Stomach (tissue), 9 donors: ENCODE data around the gene MEFV. TPM values are rescaled to one million over a fixed set of nuclear protein-coding genes. Genes with fewer than 3 reads are reported as not detected.

Experiments
- DNase-seq, 2 donors: peaks; one replicate each; pipeline versions ENCODE4 v3.0.0 to v3.0.0-alpha.2; 2013 to 2019
- H3K27ac ChIP-seq, 5 donors: fragments of 200-600 bp in 4 of 5; sonication (generic) in 4 of 5; one replicate each; pipeline ENCODE4 v1.5.1; 2013 to 2019; ENCODE audit warnings: mild to moderate bottlenecking in 1 of 5, moderate library complexity in 1 of 5
- H3K27me3 ChIP-seq, 3 donors: fragments of 200-600 bp; sonication (generic); one replicate each; pipeline ENCODE4 v1.5.1; 2017 to 2019; ENCODE audit warnings: mixed run types in 1 of 3
- H3K36me3 ChIP-seq, 4 donors: fragments of 200-600 bp; sonication (generic); 1 replicate in 3 of 4; 2 replicates in 1 of 4; pipeline ENCODE4 v1.5.1; 2016 to 2019
- H3K4me1 ChIP-seq, 4 donors: fragments of 200-600 bp; sonication (generic); one replicate each; pipeline ENCODE4 v1.5.1; 2016 to 2019
- H3K4me3 ChIP-seq, 4 donors: fragments of 200-600 bp; sonication (generic) in 3 of 4; one replicate each; pipeline ENCODE4 v1.5.1; 2016 to 2019; ENCODE audit warnings: mild to moderate bottlenecking in 1 of 4
- H3K9me3 ChIP-seq, 4 donors: fragments of 200-600 bp; sonication (generic); one replicate each; pipeline ENCODE4 v1.5.1; 2016 to 2019
- EP300 ChIP-seq: sonication (generic); formaldehyde crosslinking; IDR thresholded peaks from one replicate; pipeline ENCODE4 v1.6.1; 2017; ENCODE audit warnings: antibody characterized with exemption
- POLR2A ChIP-seq, 4 donors: fragments of 450-650 bp; IDR thresholded peaks; one replicate each; pipeline ENCODE4 v1.6.1; 2016; ENCODE audit warnings: antibody characterized with exemption in 4 of 4, control low read depth in 2 of 4, mild to moderate bottlenecking in 1 of 4, moderate library complexity in 1 of 4
- POLR2AphosphoS5 ChIP-seq, 3 donors: sonication (generic); formaldehyde crosslinking; IDR thresholded peaks; one replicate each; pipeline ENCODE4 v1.6.1; 2016; ENCODE audit warnings: antibody characterized with exemption in 3 of 3
- WGBS, 5 donors: extraction: QIAGEN DNeasy Blood & Tissue Kit in 3 of 5; methylation state at CpG; one replicate each; pipeline versions ENCODE4 v1.1.5 to v1.1.7; 2013 to 2018; 5-methylcytosine and 5-hydroxymethylcytosine counted together
- intact Hi-C: fragments of 100-400 bp; cut with DNase I; formaldehyde crosslinking; loops from one replicate; pipeline ENCODE4 v1.15.1; 2023; ENCODE audit warnings: low total_unique reads
- polyA plus RNA-seq, 3 donors: library from polyadenylated mRNA; stranded (reverse); fragments of 200-250 nt; gene quantifications; one replicate each; pipeline ENCODE4 v1.2.3, GENCODE V29; 2013
- total RNA-seq, 5 donors: library from RNA; depleted of rRNA; stranded (reverse); fragments of >200 nt; gene quantifications; one replicate each; pipeline versions ENCODE4 v1.1.0 to v1.2.3, GENCODE V29; 2014 to 2016
- TF ChIP-seq, protein P1 (sequence below), 7 experiments: fragments of 450-650 bp in 4 of 7; fragments of 200-600 bp in 3 of 7; sonication (generic) in 3 of 7; IDR thresholded peaks; one replicate each; pipeline ENCODE4 v1.5.1; 2016 to 2019; ENCODE audit warnings: antibody characterized with exemption in 7 of 7, control low read depth in 2 of 7, mild to moderate bottlenecking in 1 of 7
- donor health status: healthy with polysubstance abuse.
- donor health status: Bipolar disorder and iron deficiency.
- donor health status: healthy.

Gene MEFV
- total and polyA plus RNA-seq, 8 donors = 0.15 to 24.5 (median 0.80) TPM

DNA sequence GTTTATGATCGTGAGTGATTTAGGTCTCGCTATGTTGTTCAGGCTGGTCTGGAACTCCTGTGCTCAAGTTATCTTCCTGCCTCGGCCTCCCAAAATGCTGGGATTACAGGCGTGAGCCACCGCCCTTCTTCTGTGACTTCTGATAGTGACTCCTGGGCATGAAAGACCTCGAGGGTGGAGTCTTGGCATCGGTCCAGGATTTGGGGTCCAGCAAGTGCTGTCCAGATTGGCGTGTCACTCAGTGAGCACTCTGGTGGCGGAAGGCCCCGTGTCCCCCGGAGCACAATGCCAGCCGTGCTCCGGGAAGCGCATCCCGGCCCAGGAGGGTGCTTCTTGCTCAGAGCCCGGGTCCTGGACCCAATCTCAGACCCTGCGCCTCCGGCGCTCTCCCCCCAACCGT lies 61.6 kb downstream of the MEFV start:
- Histone ChIP-seq H3K27ac (no peak overlapping the region), H3K27me3 (peaks cover 30 to 93% (median 67%) of the 10 kb centered on the region in 3 donors), H3K9me3 (peaks cover 0 to 26% (median 11%) of the 10 kb centered on the region in 4 donors), H3K4me3 (no peak overlapping the region), H3K36me3 (no peaks in the 10 kb centered on the region), H3K4me1 (peaks cover 0 to 14% (median 5%) of the 10 kb centered on the region in 4 donors)
- intact Hi-C loops = no loop called here
- WGBS, 5 donors = 73 to 80% (median 77%) methylated on average over 20 of the region's 20 CpGs
- no peak for DNase-seq
- TF ChIP-seq POLR2A (IDR thresholded peaks at IDR 0.05) = no peak
- no peak for TF ChIP-seq POLR2AphosphoS5 (IDR thresholded peaks at IDR 0.05)
- TF ChIP-seq, protein P1, sequence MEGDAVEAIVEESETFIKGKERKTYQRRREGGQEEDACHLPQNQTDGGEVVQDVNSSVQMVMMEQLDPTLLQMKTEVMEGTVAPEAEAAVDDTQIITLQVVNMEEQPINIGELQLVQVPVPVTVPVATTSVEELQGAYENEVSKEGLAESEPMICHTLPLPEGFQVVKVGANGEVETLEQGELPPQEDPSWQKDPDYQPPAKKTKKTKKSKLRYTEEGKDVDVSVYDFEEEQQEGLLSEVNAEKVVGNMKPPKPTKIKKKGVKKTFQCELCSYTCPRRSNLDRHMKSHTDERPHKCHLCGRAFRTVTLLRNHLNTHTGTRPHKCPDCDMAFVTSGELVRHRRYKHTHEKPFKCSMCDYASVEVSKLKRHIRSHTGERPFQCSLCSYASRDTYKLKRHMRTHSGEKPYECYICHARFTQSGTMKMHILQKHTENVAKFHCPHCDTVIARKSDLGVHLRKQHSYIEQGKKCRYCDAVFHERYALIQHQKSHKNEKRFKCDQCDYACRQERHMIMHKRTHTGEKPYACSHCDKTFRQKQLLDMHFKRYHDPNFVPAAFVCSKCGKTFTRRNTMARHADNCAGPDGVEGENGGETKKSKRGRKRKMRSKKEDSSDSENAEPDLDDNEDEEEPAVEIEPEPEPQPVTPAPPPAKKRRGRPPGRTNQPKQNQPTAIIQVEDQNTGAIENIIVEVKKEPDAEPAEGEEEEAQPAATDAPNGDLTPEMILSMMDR (IDR thresholded peaks at IDR 0.05) = no peak
- no peak for TF ChIP-seq EP300

DNA sequence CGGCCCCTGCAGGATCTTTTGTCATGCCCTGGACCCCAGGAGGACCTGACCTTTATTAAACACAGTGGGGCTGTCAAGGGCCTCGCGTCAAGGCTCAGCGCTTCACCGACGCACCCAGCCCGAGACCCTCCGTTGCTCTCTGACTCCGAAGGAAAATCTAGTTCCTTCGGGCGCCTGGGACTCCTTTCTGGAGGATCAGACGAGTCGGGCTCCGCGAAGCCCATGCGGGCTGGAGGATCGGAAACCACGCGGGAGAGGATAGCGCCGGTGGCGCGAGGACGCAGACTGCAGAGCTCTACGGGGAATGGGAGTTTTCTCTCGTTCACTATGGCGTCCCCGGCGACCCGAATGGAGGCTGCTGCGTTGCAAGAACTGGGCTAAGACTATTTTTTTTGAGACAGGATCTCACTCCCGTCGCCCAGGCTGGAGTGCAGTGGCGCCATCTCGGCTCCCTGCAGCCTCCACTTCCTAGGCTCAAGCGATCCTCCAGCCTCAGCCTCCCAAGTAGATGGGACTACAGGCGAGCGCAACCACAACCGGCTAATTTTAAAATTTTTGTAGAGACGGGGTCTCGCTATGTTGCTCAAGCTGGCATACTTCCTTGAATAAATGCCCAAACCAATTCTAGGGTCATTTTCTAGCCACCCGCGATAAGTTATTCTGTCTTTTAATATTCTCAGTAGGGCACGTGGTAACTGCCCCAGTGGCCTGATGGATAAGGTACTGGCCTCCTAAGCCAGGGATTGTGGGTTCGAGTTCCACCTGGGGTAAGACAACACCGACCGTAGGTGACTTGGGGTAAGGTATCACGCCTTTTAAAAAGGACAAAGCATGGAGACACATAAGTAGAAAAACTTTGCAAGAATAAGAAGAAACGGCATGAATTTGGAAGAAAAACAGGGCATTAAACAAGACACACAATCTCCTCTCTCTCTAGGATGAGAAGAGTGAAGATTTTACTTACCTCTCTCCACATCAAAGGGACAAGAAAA lies 62.9 kb downstream of the MEFV start:
- Histone ChIP-seq H3K27ac (no peak overlapping the region), H3K4me3 (no peak overlapping the region), H3K4me1 (peaks cover 9 to 27% (median 17%) of the 10 kb centered on the region in 4 donors), H3K36me3 (no peaks in the 10 kb centered on the region), H3K9me3 (peaks cover 0 to 26% (median 11%) of the 10 kb centered on the region in 4 donors), H3K27me3 (peaks cover 39 to 96% (median 80%) of the 10 kb centered on the region in 3 donors)
- intact Hi-C loops = no loop called here
- 66 to 78% (median 70%) methylated on average over 48 to 49 of the region's 49 CpGs for WGBS, 5 donors
- DNase-seq = no peak
- no peak for TF ChIP-seq POLR2A (IDR thresholded peaks at IDR 0.05)
- no peak for TF ChIP-seq POLR2AphosphoS5 (IDR thresholded peaks at IDR 0.05)
- TF ChIP-seq, protein P1 (IDR thresholded peaks at IDR 0.05) = no peak
- TF ChIP-seq EP300 = no peak

DNA sequence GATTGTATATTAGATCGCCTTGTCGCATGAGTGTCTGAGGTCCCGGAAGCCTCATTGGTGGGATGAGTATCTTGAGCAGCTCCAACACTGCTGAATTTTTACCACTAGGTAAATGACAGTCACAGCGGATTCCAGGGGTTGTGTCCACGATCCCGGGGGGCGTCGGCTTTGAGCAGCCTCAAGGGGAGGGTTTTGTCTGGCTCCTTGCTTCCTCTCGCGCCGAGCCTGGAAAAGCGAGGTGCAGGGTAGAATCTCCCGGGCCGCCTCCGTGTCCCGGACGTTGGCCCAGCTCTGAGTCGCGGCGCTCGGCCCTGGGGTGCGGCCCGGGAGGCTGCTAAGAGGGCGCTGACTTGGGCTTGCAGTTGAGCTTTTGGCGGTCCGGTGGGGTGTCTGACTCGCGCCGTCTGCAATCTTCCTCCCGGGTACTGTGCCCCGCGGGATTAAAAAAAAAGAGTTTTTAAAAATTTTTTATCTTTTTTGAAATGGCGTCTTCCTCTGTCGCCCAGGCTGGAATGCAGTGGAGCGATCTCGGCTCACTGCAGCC lies 63.9 kb downstream of the MEFV start:
- intact Hi-C loops = no loop called here

More for the DNA sequence above, 63.9 kb downstream of the MEFV start:
- Histone ChIP-seq H3K27me3 (peaks cover 44 to 99% (median 89%) of the 10 kb centered on the region in 3 donors), H3K9me3 (peaks cover 0 to 32% (median 11%) of the 10 kb centered on the region in 4 donors), H3K4me3 (no peak overlapping the region), H3K4me1 (peaks cover 14 to 32% (median 23%) of the 10 kb centered on the region in 4 donors), H3K36me3 (no peaks in the 10 kb centered on the region), H3K27ac (no peak overlapping the region)
- WGBS, 5 donors = 34 to 53% (median 41%) methylated on average over 20 to 36 of the region's 36 CpGs
- no peak for DNase-seq
- TF ChIP-seq, protein P1 (IDR thresholded peaks at IDR 0.05) = no peak
- no peak for TF ChIP-seq EP300
- TF ChIP-seq POLR2A (IDR thresholded peaks at IDR 0.05) = no peak
- TF ChIP-seq POLR2AphosphoS5 (IDR thresholded peaks at IDR 0.05) = no peak

Other genes starting within 250 kb of the MEFV start
- not detected for gene CLDN9, start 243.7 kb downstream of the MEFV start, total RNA-seq
- gene CLDN9, start 243.7 kb downstream of the MEFV start, polyA plus RNA-seq = under 1 TPM in 2 of 3 donors, not detected in 1; 0.28 to 0.31 TPM
- not detected for gene CLDN6, start 238.4 kb downstream of the MEFV start, total RNA-seq
- not detected for gene CLDN6, start 238.4 kb downstream of the MEFV start, polyA plus RNA-seq
- 100 to 1,000 TPM in 2 of 5 donors, 10 to 100 TPM in 2, 1 to 10 TPM in 1; 1.8 to 134 (median 77.2) TPM for gene TNFRSF12A, start 236.3 kb downstream of the MEFV start, total RNA-seq
- gene TNFRSF12A, start 236.3 kb downstream of the MEFV start, polyA plus RNA-seq = 100 to 1,000 TPM in 1 of 3 donors, 10 to 100 TPM in 2; 20.3 to 117 (median 25.8) TPM
- gene HCFC1R1, start 232.7 kb downstream of the MEFV start, total RNA-seq = 10 to 100 TPM; 11.0 to 94.7 (median 21.7) TPM
- gene HCFC1R1, start 232.7 kb downstream of the MEFV start, polyA plus RNA-seq = 100 to 1,000 TPM in 2 of 3 donors, 10 to 100 TPM in 1; 71.7 to 128 (median 102) TPM
- gene THOC6, start 232.6 kb downstream of the MEFV start, total RNA-seq = 10 to 100 TPM in 4 of 5 donors, not detected in 1; 10.5 to 97.9 (median 22.2) TPM
- 10 to 100 TPM; 15.3 to 39.0 (median 32.8) TPM for gene THOC6, start 232.6 kb downstream of the MEFV start, polyA plus RNA-seq
- 100 to 1,000 TPM in 1 of 5 donors, 10 to 100 TPM in 4; 18.4 to 693 (median 59.4) TPM for gene BICDL2, start 219.7 kb downstream of the MEFV start, total RNA-seq
- gene BICDL2, start 219.7 kb downstream of the MEFV start, polyA plus RNA-seq = 10 to 100 TPM; 26.0 to 79.7 (median 29.0) TPM
- gene MMP25, start 210.1 kb downstream of the MEFV start, total RNA-seq = 1 to 10 TPM in 2 of 5 donors, not detected in 3; 1.1 to 1.6 TPM
- gene MMP25, start 210.1 kb downstream of the MEFV start, polyA plus RNA-seq = 1 to 10 TPM in 1 of 3 donors, under 1 TPM in 2; 0.48 to 2.9 (median 0.61) TPM
- gene IL32, start 191.0 kb downstream of the MEFV start, total RNA-seq = 100 to 1,000 TPM in 1 of 5 donors, 10 to 100 TPM in 3, 1 to 10 TPM in 1; 9.9 to 504 (median 90.4) TPM
- gene IL32, start 191.0 kb downstream of the MEFV start, polyA plus RNA-seq = 100 to 1,000 TPM in 1 of 3 donors, 10 to 100 TPM in 2; 56.3 to 129 (median 60.9) TPM
- not detected for gene ZSCAN10, start 157.3 kb downstream of the MEFV start, total RNA-seq
- gene ZSCAN10, start 157.3 kb downstream of the MEFV start, polyA plus RNA-seq = not detected
- gene ZNF205, start 144.0 kb downstream of the MEFV start, total RNA-seq = 10 to 100 TPM in 1 of 5 donors, 1 to 10 TPM in 3, under 1 TPM in 1; 0.87 to 21.9 (median 5.5) TPM
- gene ZNF205, start 144.0 kb downstream of the MEFV start, polyA plus RNA-seq = 10 to 100 TPM; 16.6 to 27.5 (median 20.9) TPM
- 10 to 100 TPM in 3 of 5 donors, 1 to 10 TPM in 2; 1.3 to 87.8 (median 20.0) TPM for gene ZNF213, start 121.6 kb downstream of the MEFV start, total RNA-seq
- 1 to 10 TPM; 5.8 to 6.7 (median 6.1) TPM for gene ZNF213, start 121.6 kb downstream of the MEFV start, polyA plus RNA-seq
- not detected for gene OR1F1, start 68.4 kb downstream of the MEFV start, total RNA-seq
- not detected for gene OR1F1, start 68.4 kb downstream of the MEFV start, polyA plus RNA-seq
- gene ZNF200, start 21.5 kb downstream of the MEFV start, total RNA-seq = 1 to 10 TPM; 4.7 to 8.7 (median 6.2) TPM
- gene ZNF200, start 21.5 kb downstream of the MEFV start, polyA plus RNA-seq = 1 to 10 TPM; 2.2 to 3.1 (median 2.9) TPM
- 10 to 100 TPM; 23.5 to 67.0 (median 46.0) TPM for gene ZNF263, start 26.9 kb upstream of the MEFV start, total RNA-seq
- 10 to 100 TPM; 10.8 to 29.6 (median 16.0) TPM for gene ZNF263, start 26.9 kb upstream of the MEFV start, polyA plus RNA-seq
- gene TIGD7, start 48.8 kb upstream of the MEFV start, total RNA-seq = 1 to 10 TPM in 3 of 5 donors, not detected in 2; 1.6 to 8.3 (median 1.8) TPM
- 1 to 10 TPM; 2.1 to 3.7 (median 2.8) TPM for gene TIGD7, start 48.8 kb upstream of the MEFV start, polyA plus RNA-seq
- 10 to 100 TPM; 16.1 to 52.5 (median 25.0) TPM for gene ZNF75A, start 48.9 kb upstream of the MEFV start, total RNA-seq
- 10 to 100 TPM in 2 of 3 donors, 1 to 10 TPM in 1; 8.0 to 15.6 (median 10.5) TPM for gene ZNF75A, start 48.9 kb upstream of the MEFV start, polyA plus RNA-seq
- not detected for gene OR2C1, start 99.3 kb upstream of the MEFV start, total RNA-seq
- gene OR2C1, start 99.3 kb upstream of the MEFV start, polyA plus RNA-seq = not detected
- 10 to 100 TPM in 1 of 5 donors, 1 to 10 TPM in 4; 2.6 to 11.7 (median 5.4) TPM for gene ZSCAN32, start 144.4 kb upstream of the MEFV start, total RNA-seq
- gene ZSCAN32, start 144.4 kb upstream of the MEFV start, polyA plus RNA-seq = 10 to 100 TPM in 1 of 3 donors, 1 to 10 TPM in 2; 7.7 to 10.7 (median 8.0) TPM
- 10 to 100 TPM in 4 of 5 donors, 1 to 10 TPM in 1; 6.6 to 52.5 (median 21.7) TPM for gene ZNF174, start 144.6 kb upstream of the MEFV start, total RNA-seq
- gene ZNF174, start 144.6 kb upstream of the MEFV start, polyA plus RNA-seq = 1 to 10 TPM; 4.2 to 5.6 (median 5.0) TPM
- gene ZNF597, start 186.9 kb upstream of the MEFV start, total RNA-seq = 1 to 10 TPM in 2 of 5 donors, under 1 TPM in 2, not detected in 1; 0.45 to 2.2 (median 1.1) TPM
- gene ZNF597, start 186.9 kb upstream of the MEFV start, polyA plus RNA-seq = 1 to 10 TPM in 1 of 3 donors, under 1 TPM in 2; 0.68 to 1.1 (median 0.78) TPM
- gene NAA60, start 187.0 kb upstream of the MEFV start, total RNA-seq = 100 to 1,000 TPM in 2 of 5 donors, 10 to 100 TPM in 3; 25.3 to 155 (median 84.9) TPM
- 10 to 100 TPM; 39.3 to 55.3 (median 54.4) TPM for gene NAA60, start 187.0 kb upstream of the MEFV start, polyA plus RNA-seq
- gene C16orf90, start 238.9 kb upstream of the MEFV start, total RNA-seq = not detected
- gene C16orf90, start 238.9 kb upstream of the MEFV start, polyA plus RNA-seq = not detected
- gene CLUAP1, start 244.4 kb upstream of the MEFV start, total RNA-seq = 10 to 100 TPM in 4 of 5 donors, 1 to 10 TPM in 1; 9.0 to 52.7 (median 22.2) TPM
- gene CLUAP1, start 244.4 kb upstream of the MEFV start, polyA plus RNA-seq = 10 to 100 TPM in 1 of 3 donors, 1 to 10 TPM in 2; 6.7 to 14.1 (median 7.6) TPM